ENCODE data around the gene NUP85. TPM values are rescaled to one million over a fixed set of nuclear protein-coding genes. Genes with fewer than 3 reads are reported as not detected.

NUP85 gene
- total RNA-seq, 1 experiment from 2014 or later = 141 TPM

GRCh38 chr17:75178453-75178852, 27.0 kb upstream of the NUP85 start:
- TF ChIP-seq TCF7L2 (IDR thresholded peaks at IDR 0.05; ENCODE audit: low read depth, low read length) (no peak), SIN3A (IDR thresholded peaks at IDR 0.05; ENCODE audit: borderline replicate concordance, insufficient read depth, low read depth, low read length) (no peak), REST (IDR thresholded peaks at IDR 0.05; ENCODE audit: insufficient read depth in 1 of 2, low read depth in 2 of 2, low read length in 1 of 2) (no peak), POLR2AphosphoS5 (IDR thresholded peaks at IDR 0.05; ENCODE audit: low read depth, low read length) (no peak), CTCF (IDR thresholded peaks at IDR 0.05) (no peak)
- H3K9me3 ChIP-seq (ENCODE audit: control insufficient read depth, insufficient read depth, low read depth, low read length) = no peaks in the 10 kb centered on the region
- peaks cover 24% of the 10 kb centered on the region for H3K36me3 ChIP-seq (ENCODE audit: control insufficient read depth, insufficient read depth, low read length)
- H3K27me3 ChIP-seq (ENCODE audit: control insufficient read depth, insufficient read depth, low read length) = no peaks in the 10 kb centered on the region
- DNase-seq (ENCODE audit: low read depth, low spot score) = no peak
- in situ Hi-C loops (cut with HindIII; ENCODE audit: low pct_unique_long_range_greater_than_20kb, low sequenced_read_pairs) (no loop called here), intact Hi-C loops (cut with micrococcal nuclease; ENCODE audit: unreplicated experiment) (no loop called here)
- no peaks in the 10 kb centered on the region; the same call in 1 of the 2 replicates for H3K4me1 ChIP-seq (ENCODE audit: control insufficient read depth, insufficient read depth, low read length)
- ATAC-seq = no peak
- CTCF ChIA-PET = interaction anchor here (0.6 kb wide), 1 partner anchor 60 kb away, joined by 3 read pairs; no protein-coding TSS in a partner anchor
- no peak overlapping the region for H3K4me3 ChIP-seq (ENCODE audit: low read depth in 2 of 2, low read length in 2 of 2)
- POLR2A ChIA-PET = interaction anchor here (0.6 kb wide), 1 partner anchor 28 kb away, joined by 3 read pairs; no protein-coding TSS in a partner anchor
- BruUV-seq (replicated peaks) = no TSS peak
- no peak overlapping the region for H3K27ac ChIP-seq (ENCODE audit: low read length)

GRCh38 chr17:75181110-75181509, 24.4 kb upstream of the NUP85 start:
- in situ Hi-C loops (cut with HindIII; ENCODE audit: low pct_unique_long_range_greater_than_20kb, low sequenced_read_pairs) = no loop called here
- DNase-seq (ENCODE audit: low read depth, low spot score) = no peak
- TF ChIP-seq POLR2AphosphoS5 (IDR thresholded peaks at IDR 0.05; ENCODE audit: low read depth, low read length) (no peak), TCF7L2 (IDR thresholded peaks at IDR 0.05; ENCODE audit: low read depth, low read length) (no peak), REST (IDR thresholded peaks at IDR 0.05; ENCODE audit: insufficient read depth in 1 of 2, low read depth in 2 of 2, low read length in 1 of 2) (no peak), SIN3A (IDR thresholded peaks at IDR 0.05; ENCODE audit: borderline replicate concordance, insufficient read depth, low read depth, low read length) (no peak), CTCF (IDR thresholded peaks at IDR 0.05) (no peak)
- H3K36me3 ChIP-seq (ENCODE audit: control insufficient read depth, insufficient read depth, low read length) = peaks cover 18% of the 10 kb centered on the region
- no peaks in the 10 kb centered on the region for H3K27me3 ChIP-seq (ENCODE audit: control insufficient read depth, insufficient read depth, low read length)
- ChIA-PET POLR2A (interaction anchor here (0.8 kb wide), 1 partner anchor 10 kb away, joined by 3 read pairs; no protein-coding TSS in a partner anchor), CTCF (interaction anchor here (1.0 to 1.5 kb wide), 2 partner anchors 9 to 67 kb away, joined by 3 to 4 read pairs; no protein-coding TSS in a partner anchor)
- ATAC-seq = no peak
- no peaks in the 10 kb centered on the region; the same call in 1 of the 2 replicates for H3K4me1 ChIP-seq (ENCODE audit: control insufficient read depth, insufficient read depth, low read length)
- BruUV-seq (replicated peaks) = TSS peak; percentile 79
- H3K9me3 ChIP-seq (ENCODE audit: control insufficient read depth, insufficient read depth, low read depth, low read length) = no peaks in the 10 kb centered on the region
- H3K27ac ChIP-seq (ENCODE audit: low read length) = peak overlapping the region; percentile 90
- intact Hi-C loops (cut with micrococcal nuclease; ENCODE audit: unreplicated experiment) = no loop called here
- H3K4me3 ChIP-seq (ENCODE audit: low read depth in 2 of 2, low read length in 2 of 2) = peak overlapping the region; percentile 88 to 98
